HG02840 (cell line): Measurements from ENCODE around the gene THBS3.
"Not testable (repeated sequence)": the region's sequence is repeated elsewhere in the genome, so short reads cannot be mapped to it uniquely, and the experiment has no call there.

Experiments used
- ATAC-seq: cut with Tn5 transposase; IDR thresholded peaks from one replicate; pipeline ENCODE4 v1.9.1; 2021; ENCODE audit warnings: mild to moderate bottlenecking, moderate library complexity, moderate number of reproducible peaks; ENCODE audit not compliant: unreplicated experiment, low FRiP score

The THBS3 gene

GRCh38 chr1:155192346-155193274, 15.1 kb downstream of the THBS3 start:
- no peak for ATAC-seq

DNA sequence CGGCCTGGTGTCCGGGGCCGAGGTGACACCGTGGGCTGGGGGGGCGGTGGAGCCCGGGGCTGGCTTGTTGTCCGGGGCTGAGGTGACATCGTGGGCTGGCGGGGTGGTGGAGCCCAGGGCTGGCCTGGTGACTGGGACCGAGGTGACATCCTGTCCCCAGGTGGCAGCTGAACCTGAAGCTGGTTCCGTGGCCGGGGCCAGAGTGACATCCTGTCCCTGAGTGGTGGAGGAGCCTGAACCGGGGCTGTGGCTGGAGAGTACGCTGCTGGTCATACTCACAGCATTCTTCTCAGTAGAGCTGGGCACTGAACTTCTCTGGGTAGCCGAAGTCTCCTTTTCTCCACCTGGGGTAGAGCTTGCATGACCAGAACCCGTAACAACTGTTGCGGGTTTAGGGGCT, 15.8 kb downstream of the THBS3 start:
- no peak for ATAC-seq

- ATAC-seq, result not testable (repeated sequence)
Observed at GRCh38 chr1:155189926-155190325, 17.8 kb downstream of the THBS3 start.

DNA sequence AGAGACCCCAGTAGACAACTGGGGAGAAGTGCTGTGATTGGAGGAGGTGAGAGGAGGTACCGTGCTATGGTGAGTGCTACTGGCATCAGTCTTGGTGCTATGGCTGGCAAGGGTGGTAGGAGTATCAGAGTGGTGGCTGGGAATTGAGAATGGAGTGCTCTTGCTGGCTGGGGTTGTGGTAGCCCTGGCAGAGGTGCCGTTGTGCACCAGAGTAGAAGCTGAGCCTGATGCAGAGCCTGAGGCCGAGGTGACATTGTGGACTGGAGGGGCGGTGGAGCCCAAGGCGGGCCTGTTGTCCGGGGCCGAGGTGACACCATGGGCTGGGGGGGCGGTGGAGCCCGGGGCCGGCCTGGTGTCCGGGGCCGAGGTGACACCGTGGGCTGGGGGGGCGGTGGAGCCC, 19.4 kb downstream of the THBS3 start:
- no peak for ATAC-seq

GRCh38 chr1:155187456-155187891, 20.2 kb downstream of the THBS3 start:
- ATAC-seq, result no peak

DNA sequence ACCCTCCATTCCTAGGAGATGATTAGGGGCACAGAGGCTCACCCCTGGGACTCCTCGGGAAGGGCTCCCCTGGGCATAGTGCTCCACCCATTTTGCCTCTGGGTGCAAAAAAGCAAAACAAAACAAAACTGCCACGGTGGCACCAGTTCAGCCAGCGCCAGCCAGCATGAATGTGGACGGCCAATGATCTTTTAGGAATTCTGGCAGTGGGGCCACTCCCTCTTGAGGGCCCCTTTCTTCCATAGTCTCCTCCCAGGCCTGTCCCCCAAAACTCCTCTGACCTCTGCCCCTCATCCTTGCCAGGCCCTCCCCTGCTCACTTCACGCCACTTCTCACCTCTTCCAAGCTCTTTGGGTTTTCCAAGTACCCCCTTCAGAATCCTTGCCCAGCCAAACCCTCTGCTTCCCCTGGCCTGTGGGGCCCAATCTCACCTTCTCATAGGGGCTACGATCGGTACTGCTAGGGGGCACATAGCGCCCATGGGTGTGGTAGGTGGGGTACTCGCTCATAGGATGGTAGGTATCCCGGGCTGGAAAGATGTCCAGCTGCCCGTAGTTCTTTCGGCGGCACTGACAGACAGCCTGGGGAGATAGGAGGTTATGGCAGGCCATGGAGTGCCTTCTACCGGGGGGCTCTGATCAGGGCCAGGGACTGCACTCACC, 20.8 kb downstream of the THBS3 start:
- no peak for ATAC-seq

GRCh38 chr1:155186067-155186793, 21.5 kb downstream of the THBS3 start:
- ATAC-seq, result no peak

DNA sequence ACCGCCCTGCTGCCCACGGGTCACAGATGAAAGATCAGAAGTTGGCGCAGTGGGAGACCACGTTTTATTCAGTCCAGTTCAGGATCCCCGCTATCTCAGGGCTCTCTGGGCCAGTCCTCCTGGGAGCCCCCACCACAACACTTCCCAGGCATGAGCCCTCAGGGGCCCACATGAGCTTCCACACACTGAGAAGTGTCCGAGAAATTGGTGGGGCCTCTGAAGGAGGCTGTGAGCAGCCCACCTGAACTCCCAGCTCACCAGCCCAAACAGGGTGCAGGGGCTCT, 22.0 kb downstream of the THBS3 start:
- no peak for ATAC-seq

GRCh38 chr1:155184835-155185782, 22.6 kb downstream of the THBS3 start:
- ATAC-seq, result no peak

- no peak for ATAC-seq
Observed at GRCh38 chr1:155184351-155184811, 23.3 kb downstream of the THBS3 start.

GRCh38 chr1:155183775-155184221, 23.9 kb downstream of the THBS3 start:
- no peak for ATAC-seq

- ATAC-seq, result no peak
Observed at GRCh38 chr1:155182052-155182550, 25.6 kb downstream of the THBS3 start.

GRCh38 chr1:155181371-155182051, 26.2 kb downstream of the THBS3 start:
- ATAC-seq, result no peak

DNA sequence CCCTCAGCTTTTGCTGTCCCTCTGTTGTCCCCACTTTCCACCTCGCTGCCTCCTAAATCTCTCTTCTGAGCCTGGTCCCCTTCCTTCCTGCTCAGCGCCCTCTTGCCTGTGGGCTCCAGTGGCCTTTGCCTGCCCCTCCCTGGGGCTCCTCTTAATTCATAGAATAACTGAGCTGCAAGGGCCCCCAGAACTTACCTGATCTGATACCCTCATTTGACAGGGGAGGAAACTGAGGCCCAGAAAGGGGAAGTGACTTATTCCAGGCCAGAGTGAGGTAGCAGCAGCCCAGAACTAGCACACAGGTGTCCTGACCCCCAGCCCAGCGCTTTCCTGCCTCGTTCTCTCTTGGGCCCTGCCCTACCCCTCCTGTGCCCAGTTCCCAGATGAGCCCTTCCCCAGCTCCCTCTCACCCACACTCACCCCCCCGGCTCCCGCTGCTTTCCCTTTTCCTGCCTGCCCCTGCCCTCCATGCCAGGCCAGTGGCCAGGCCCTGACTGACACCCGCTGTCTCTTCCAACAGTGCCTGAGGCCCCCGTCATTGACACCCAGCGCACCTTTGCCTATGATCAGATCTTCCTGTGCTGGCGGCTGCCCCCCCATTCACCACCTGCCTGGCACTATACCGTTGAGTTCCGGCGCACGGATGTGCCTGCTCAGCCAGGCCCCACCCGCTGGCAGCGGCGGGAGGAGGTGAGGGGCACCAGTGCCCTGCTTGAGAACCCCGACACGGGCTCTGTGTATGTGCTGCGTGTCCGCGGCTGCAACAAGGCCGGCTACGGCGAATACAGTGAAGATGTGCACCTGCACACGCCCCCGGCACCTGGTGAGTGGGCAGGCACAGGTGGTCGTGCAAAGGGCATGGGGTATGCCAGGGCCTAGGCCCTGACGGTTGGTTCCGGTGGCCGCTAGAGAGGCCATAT, 28.3 kb downstream of the THBS3 start:
- ATAC-seq, result no peak

DNA sequence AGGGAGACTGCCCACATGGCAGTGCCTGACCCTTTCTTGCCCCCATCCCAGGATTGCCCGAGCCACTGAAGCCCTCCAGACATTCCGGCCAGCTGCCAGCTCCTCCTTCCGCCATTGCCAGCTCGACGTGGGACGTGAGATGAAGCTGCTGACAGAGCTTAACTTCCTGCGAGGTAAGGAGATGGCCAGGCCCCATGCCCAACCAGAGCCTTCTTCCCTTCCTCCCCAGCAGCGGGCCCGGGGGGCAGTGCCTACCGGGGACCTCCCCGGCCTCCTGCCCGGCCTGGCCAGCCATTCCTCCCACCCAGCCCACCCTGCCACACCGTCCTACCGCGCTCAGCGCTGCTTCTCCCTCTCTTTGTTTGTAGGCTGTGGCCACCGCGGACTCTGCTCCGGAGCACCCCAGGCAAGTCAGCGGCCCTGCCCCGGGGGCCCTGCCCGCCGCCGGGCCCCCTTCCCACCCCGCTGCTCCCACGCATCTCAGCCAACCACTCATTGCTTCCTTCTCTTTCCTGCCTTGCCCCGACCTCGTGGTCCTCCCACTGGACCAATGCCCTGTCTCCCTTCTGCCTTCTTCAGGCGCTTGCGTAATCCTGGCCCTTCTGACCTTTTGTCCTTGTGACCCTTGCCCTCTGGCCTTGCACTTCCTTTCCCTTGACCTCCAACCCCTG, 29.1 kb downstream of the THBS3 start:
- no peak for ATAC-seq

DNA sequence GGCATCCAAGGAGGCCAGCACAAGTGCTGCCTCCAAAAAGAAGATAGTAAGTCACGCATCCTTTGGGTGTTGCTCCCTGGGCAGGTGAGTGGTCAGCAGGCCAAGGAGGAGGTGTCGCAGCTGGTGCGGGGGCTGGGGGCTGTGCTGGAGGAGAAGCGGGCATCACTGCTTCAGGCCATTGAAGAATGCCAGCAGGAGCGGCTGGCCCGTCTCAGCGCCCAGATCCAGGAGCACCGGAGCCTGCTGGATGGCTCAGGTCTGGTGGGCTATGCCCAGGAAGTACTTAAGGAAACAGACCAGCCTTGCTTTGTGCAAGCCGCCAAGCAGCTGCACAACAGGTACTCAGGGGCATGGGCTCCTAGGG, 29.8 kb downstream of the THBS3 start:
- no peak for ATAC-seq

- no peak for ATAC-seq
Observed at GRCh38 chr1:155177192-155177917, 30.3 kb downstream of the THBS3 start.
